Panc1 (cell line): Measurements from ENCODE around the gene RNASE7. TPM values are rescaled to one million over a fixed set of nuclear protein-coding genes. Genes with fewer than 3 reads are reported as not detected.

ENCODE experiments used
- ATAC-seq: fragments of 200-7000 bp; cut with Tn5 transposase; 2 replicates; pipeline ENCODE4 v1.9.1; 2020; ENCODE audit warnings: mild to moderate bottlenecking, moderate library complexity
- BruUV-seq: library from RNA; stranded (reverse); fragments of 400-500 nt; replicated peaks from 2 replicates; lab custom pipeline; 2021; lab: Mats Ljungman, UMichigan
- CTCF ChIA-PET: fragments of 300-600 bp; sonication (Branson Sonifier 250); formaldehyde crosslinking; loops from one replicate; lab custom pipeline; 2022; ENCODE audit warnings: antibody characterized with exemption; lab: Charles Lee
- POLR2A ChIA-PET: fragments of 300-600 bp; sonication (Branson Sonifier 250); formaldehyde crosslinking; loops from one replicate; lab custom pipeline; 2022; ENCODE audit warnings: antibody characterized with exemption; lab: Charles Lee
- DNase-seq: peaks from one replicate; pipeline ENCODE4 v3.0.0-alpha.2; 2010; ENCODE audit warnings: low read depth, low spot score
- H3K27ac ChIP-seq: 2 replicates; pipeline ENCODE4 v1.5.1; 2011; ENCODE audit warnings: mild to moderate bottlenecking, low read length, inconsistent platforms
- H3K27me3 ChIP-seq: fragments of 200-500 bp; sonication (Bioruptor generic); 2 replicates; pipeline ENCODE4 v1.6.0; 2014; ENCODE audit warnings: low read length, inconsistent platforms; ENCODE audit not compliant: control insufficient read depth, insufficient read depth
- H3K36me3 ChIP-seq: fragments of 200-500 bp; sonication (Bioruptor generic); 2 replicates; pipeline ENCODE4 v1.5.1; 2014; ENCODE audit warnings: inconsistent platforms, mild to moderate bottlenecking, low read length, moderate library complexity; ENCODE audit not compliant: control insufficient read depth, insufficient read depth
- H3K4me1 ChIP-seq: 2 replicates; pipeline ENCODE4 v1.5.1; 2011; ENCODE audit warnings: inconsistent platforms, mild to moderate bottlenecking, low read length, moderate library complexity; ENCODE audit not compliant: control insufficient read depth, insufficient read depth
- H3K4me3 ChIP-seq, 2 experiments: 2 replicates each; pipeline ENCODE4 v1.5.1; 2011 to 2012; ENCODE audit warnings: low read depth in 2 of 2, low read length in 2 of 2, mild to moderate bottlenecking in 2 of 2, inconsistent platforms in 1 of 2, moderate library complexity in 1 of 2
- H3K9me3 ChIP-seq: fragments of 200-500 bp; sonication (Bioruptor generic); 2 replicates; pipeline ENCODE4 v1.5.1; 2014; ENCODE audit warnings: low read depth, mild to moderate bottlenecking, inconsistent platforms, low read length, moderate library complexity; ENCODE audit not compliant: control insufficient read depth, insufficient read depth
- POLR2AphosphoS5 ChIP-seq: IDR thresholded peaks from 2 replicates; pipeline ENCODE4 v1.6.1; 2012; ENCODE audit warnings: mild to moderate bottlenecking, low read depth, low read length, moderate library complexity
- SIN3A ChIP-seq: IDR thresholded peaks from 2 replicates; pipeline ENCODE4 v1.6.1; 2012; ENCODE audit warnings: low read depth, mild to moderate bottlenecking, low read length, moderate library complexity, borderline replicate concordance; ENCODE audit not compliant: insufficient read depth
- TCF7L2 ChIP-seq: IDR thresholded peaks from 2 replicates; pipeline ENCODE4 v1.6.1; 2011; ENCODE audit warnings: mild to moderate bottlenecking, low read depth, low read length, inconsistent platforms
- in situ Hi-C: cut with HindIII; loops from 2 replicates; pipeline ENCODE4 v1.10.0; 2016; ENCODE audit warnings: low sequenced_read_pairs, low pct_unique_long_range_greater_than_20kb
- intact Hi-C: fragments of 100-400 bp; cut with micrococcal nuclease; formaldehyde crosslinking; loops from one replicate; pipeline ENCODE4 v1.10.0; 2022; ENCODE audit not compliant: unreplicated experiment
- total RNA-seq: library from RNA; stranded (reverse); gene quantifications from one replicate; pipeline ENCODE4 v1.2.1, GENCODE V29; 2021; ENCODE audit not compliant: unreplicated experiment
- TF ChIP-seq, protein P1 (sequence below): fragments of 450-650 bp; IDR thresholded peaks from 2 replicates; pipeline ENCODE4 v1.5.1; 2017; ENCODE audit warnings: mild to moderate bottlenecking
- TF ChIP-seq, protein P2 (sequence below), 2 experiments: IDR thresholded peaks; 2 replicates each; pipeline ENCODE4 v1.6.1; 2011 to 2012; ENCODE audit warnings: low read depth in 2 of 2, control low read depth in 1 of 2, low read length in 1 of 2, mild to moderate bottlenecking in 1 of 2, moderate library complexity in 1 of 2; ENCODE audit not compliant: insufficient read depth in 1 of 2

Gene RNASE7
- total RNA-seq, 1 experiment from 2014 or later = not detected

DNA sequence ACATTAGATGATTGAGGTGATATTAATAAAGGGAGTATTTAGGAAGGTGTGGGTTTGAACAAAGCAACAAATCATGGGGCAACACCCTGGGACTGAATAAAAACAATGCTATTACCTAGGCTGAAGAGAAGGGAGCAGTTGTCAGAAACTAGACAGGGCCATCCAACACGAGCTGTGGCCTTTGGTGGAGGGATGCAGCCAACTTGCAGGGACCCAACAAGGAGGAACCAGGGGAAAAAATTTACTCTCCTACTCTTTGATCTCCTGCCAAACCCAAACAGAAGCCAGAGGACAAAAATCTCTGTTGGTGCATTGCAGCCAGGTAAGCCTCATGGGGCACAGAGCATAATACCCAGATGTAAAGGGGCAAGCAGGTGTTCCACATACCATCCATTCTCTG is 31.0 kb upstream of the RNASE7 start:
- no peak for DNase-seq
- Histone ChIP-seq H3K4me3 (no peak overlapping the region), H3K9me3 (no peaks in the 10 kb centered on the region), H3K4me1 (no peaks in the 10 kb centered on the region), H3K27ac (no peak overlapping the region), H3K36me3 (no peaks in the 10 kb centered on the region), H3K27me3 (no peaks in the 10 kb centered on the region)
- intact Hi-C loops (no loop called here), in situ Hi-C loops (no loop called here)
- ATAC-seq = no peak
- TF ChIP-seq, protein P1, sequence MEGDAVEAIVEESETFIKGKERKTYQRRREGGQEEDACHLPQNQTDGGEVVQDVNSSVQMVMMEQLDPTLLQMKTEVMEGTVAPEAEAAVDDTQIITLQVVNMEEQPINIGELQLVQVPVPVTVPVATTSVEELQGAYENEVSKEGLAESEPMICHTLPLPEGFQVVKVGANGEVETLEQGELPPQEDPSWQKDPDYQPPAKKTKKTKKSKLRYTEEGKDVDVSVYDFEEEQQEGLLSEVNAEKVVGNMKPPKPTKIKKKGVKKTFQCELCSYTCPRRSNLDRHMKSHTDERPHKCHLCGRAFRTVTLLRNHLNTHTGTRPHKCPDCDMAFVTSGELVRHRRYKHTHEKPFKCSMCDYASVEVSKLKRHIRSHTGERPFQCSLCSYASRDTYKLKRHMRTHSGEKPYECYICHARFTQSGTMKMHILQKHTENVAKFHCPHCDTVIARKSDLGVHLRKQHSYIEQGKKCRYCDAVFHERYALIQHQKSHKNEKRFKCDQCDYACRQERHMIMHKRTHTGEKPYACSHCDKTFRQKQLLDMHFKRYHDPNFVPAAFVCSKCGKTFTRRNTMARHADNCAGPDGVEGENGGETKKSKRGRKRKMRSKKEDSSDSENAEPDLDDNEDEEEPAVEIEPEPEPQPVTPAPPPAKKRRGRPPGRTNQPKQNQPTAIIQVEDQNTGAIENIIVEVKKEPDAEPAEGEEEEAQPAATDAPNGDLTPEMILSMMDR = no peak
- TF ChIP-seq TCF7L2 (no peak), SIN3A (no peak), POLR2AphosphoS5 (no peak)
- TF ChIP-seq, protein P2, sequence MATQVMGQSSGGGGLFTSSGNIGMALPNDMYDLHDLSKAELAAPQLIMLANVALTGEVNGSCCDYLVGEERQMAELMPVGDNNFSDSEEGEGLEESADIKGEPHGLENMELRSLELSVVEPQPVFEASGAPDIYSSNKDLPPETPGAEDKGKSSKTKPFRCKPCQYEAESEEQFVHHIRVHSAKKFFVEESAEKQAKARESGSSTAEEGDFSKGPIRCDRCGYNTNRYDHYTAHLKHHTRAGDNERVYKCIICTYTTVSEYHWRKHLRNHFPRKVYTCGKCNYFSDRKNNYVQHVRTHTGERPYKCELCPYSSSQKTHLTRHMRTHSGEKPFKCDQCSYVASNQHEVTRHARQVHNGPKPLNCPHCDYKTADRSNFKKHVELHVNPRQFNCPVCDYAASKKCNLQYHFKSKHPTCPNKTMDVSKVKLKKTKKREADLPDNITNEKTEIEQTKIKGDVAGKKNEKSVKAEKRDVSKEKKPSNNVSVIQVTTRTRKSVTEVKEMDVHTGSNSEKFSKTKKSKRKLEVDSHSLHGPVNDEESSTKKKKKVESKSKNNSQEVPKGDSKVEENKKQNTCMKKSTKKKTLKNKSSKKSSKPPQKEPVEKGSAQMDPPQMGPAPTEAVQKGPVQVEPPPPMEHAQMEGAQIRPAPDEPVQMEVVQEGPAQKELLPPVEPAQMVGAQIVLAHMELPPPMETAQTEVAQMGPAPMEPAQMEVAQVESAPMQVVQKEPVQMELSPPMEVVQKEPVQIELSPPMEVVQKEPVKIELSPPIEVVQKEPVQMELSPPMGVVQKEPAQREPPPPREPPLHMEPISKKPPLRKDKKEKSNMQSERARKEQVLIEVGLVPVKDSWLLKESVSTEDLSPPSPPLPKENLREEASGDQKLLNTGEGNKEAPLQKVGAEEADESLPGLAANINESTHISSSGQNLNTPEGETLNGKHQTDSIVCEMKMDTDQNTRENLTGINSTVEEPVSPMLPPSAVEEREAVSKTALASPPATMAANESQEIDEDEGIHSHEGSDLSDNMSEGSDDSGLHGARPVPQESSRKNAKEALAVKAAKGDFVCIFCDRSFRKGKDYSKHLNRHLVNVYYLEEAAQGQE (IDR thresholded peaks at IDR 0.05; ENCODE audit: insufficient read depth in 1 of 2, low read depth in 2 of 2, low read length in 1 of 2) = no peak
- no TSS peak for BruUV-seq
- ChIA-PET POLR2A (interaction anchor here (0.6 kb wide), 2 partner anchors 83 to 145 kb away, joined by 3 read pairs; partner anchors contain the start of gene OR5AU1), CTCF (no interaction called here)

DNA sequence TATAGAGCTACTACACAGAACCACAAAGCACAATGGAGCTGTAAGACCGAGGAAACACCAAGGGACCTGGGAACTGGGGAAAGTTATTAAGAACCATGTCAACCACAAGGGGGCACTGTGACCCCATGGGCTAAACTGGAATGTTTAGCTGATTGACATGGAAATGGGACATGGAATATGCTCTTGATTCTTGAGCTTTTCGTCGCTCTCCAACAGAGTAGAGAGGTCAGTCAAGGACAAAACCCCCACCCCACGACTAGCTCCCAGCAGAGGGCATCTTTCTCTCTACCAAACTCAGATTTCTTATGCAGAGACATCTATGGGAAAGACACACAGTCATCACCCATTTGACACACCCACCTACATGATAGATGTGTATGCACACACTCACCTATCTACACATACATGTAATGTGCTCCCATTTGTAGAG is 27.4 kb upstream of the RNASE7 start:
- TF ChIP-seq, protein P1 = peak; percentile 89
- TF ChIP-seq, protein P2 (IDR thresholded peaks at IDR 0.05; ENCODE audit: insufficient read depth in 1 of 2, low read depth in 2 of 2, low read length in 1 of 2) = no peak
- no peak for TF ChIP-seq TCF7L2
- TF ChIP-seq POLR2AphosphoS5 = no peak
- TF ChIP-seq SIN3A = no peak
- Histone ChIP-seq H3K9me3 (no peaks in the 10 kb centered on the region), H3K4me3 (no peak overlapping the region), H3K27me3 (no peaks in the 10 kb centered on the region), H3K27ac (no peak overlapping the region), H3K4me1 (no peaks in the 10 kb centered on the region), H3K36me3 (no peaks in the 10 kb centered on the region)
- intact Hi-C loops = loop anchor here (2.0 kb wide), 2 partner anchors 26 to 92 kb away; no protein-coding TSS in a partner anchor
- in situ Hi-C loops = no loop called here
- ChIA-PET CTCF (interaction anchor here (0.6 to 2.4 kb wide), 18 partner anchors 14 to 127 kb away, joined by 3 to 33 read pairs (median 3); partner anchors contain the start of genes ARHGEF40 and RNASE13), POLR2A (no interaction called here)
- peak; percentile 61 for DNase-seq
- ATAC-seq = peak; percentile 94
- BruUV-seq = no TSS peak
